Daoy (cell line): Measurements from ENCODE around the gene MCRS1. TPM values are rescaled to one million over a fixed set of nuclear protein-coding genes. Genes with fewer than 3 reads are reported as not detected.

Experiments
- DNase-seq: peaks from one replicate; pipeline ENCODE4 v3.0.0-alpha.2; 2015; ENCODE audit warnings: low read depth
- total RNA-seq: library from RNA; depleted of rRNA; stranded (reverse); fragments of >200 nt; shearing (Covaris generic); gene quantifications from 2 replicates; pipeline ENCODE4 v1.2.3, GENCODE V29; 2014

MCRS1 gene
- total RNA-seq, 1 experiment from 2014 or later = 92.9 TPM

- no peak for DNase-seq
Observed at GRCh38 chr12:49556391-49557186, 11.4 kb downstream of the MCRS1 start.

DNA sequence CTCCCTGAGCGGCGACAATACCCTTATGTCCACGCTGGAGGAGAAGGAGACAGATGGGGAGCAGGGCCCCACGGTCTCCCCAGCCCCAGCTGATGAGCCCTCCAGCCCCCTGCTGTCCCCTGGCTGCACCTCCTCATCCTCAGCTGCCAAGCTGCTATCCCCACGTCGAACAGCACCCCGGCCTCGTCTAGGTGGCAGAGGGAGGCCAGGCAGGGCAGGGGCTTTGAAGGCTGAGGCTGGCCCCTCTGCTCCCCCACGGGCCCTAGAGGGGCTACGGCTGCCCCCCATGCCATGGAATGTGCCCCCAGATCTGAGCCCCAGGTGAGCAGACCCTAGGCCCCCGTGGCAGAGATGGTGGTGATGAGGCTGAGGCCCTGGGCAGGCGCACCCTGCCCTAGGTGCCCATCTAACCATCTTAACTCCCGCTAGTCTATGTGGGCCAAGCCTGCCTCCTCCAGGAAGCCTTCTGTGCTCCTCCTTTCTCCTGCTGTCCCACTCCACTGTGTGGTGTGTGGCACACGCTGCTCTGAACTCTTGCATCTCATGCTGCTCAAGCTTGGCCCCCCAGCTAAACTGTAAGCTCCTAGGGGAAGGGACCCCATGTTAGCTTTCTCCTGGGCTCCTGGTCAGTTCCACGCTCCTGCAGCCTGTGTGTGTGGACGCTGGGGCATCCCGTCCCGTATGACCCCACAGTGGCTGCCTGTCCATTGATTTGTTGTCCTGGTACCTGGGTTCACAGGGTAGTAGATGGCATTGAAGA is 12.1 kb downstream of the MCRS1 start:
- no peak for DNase-seq

DNA sequence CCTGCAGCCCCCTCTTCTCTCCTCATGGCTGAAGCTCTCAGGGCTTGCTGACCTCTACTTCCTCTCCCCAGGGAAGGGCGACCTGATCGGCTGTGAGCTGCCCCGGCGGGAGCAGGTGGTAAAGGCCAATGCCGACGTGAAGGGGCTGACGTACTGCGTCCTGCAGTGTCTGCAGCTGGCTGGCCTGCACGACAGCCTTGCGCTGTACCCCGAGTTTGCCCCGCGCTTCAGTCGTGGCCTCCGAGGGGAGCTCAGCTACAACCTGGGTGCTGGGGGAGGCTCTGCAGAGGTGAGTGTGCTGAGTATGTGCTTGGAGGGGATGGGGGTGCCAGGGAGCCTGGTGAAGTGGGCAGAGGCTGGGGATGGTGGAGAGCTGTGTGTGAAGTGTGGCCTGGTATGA is 13.7 kb downstream of the MCRS1 start:
- no peak for DNase-seq

- DNase-seq = peak; percentile 36
Observed at GRCh38 chr12:49553512-49554088, 14.3 kb downstream of the MCRS1 start.

- DNase-seq = no peak
Observed at GRCh38 chr12:49552899-49553298, 15.0 kb downstream of the MCRS1 start.

GRCh38 chr12:49552425-49552824 is 15.5 kb downstream of the MCRS1 start:
- no peak for DNase-seq

GRCh38 chr12:49552014-49552413 is 15.9 kb downstream of the MCRS1 start:
- no peak for DNase-seq

DNA sequence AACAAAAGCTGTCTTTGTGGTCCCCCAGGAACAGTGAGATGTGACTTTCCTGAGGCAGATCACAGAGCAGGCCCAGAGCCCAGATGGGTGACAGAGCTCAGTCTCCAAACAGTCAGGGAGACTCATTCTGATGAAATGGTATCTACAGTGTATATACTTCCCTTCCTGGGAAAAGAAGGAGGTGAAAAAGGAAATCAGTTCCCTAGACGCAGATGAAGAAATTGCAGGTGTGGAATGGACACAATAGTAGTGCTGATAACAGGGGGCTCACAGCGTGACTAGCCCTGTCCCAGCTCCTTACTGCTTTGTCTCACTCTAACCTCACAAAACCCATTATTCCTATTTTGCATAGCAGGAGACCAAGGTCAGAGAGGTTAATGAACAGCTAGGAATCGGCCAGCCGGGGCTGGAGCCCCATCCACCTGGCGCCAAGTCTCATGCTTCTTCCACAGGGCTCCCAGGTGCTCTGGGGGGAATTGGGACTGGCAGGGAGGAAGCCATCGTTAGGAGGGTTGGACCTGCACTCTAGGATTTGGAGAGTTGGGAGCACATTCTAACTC is 17.2 kb downstream of the MCRS1 start:
- DNase-seq = no peak

DNA sequence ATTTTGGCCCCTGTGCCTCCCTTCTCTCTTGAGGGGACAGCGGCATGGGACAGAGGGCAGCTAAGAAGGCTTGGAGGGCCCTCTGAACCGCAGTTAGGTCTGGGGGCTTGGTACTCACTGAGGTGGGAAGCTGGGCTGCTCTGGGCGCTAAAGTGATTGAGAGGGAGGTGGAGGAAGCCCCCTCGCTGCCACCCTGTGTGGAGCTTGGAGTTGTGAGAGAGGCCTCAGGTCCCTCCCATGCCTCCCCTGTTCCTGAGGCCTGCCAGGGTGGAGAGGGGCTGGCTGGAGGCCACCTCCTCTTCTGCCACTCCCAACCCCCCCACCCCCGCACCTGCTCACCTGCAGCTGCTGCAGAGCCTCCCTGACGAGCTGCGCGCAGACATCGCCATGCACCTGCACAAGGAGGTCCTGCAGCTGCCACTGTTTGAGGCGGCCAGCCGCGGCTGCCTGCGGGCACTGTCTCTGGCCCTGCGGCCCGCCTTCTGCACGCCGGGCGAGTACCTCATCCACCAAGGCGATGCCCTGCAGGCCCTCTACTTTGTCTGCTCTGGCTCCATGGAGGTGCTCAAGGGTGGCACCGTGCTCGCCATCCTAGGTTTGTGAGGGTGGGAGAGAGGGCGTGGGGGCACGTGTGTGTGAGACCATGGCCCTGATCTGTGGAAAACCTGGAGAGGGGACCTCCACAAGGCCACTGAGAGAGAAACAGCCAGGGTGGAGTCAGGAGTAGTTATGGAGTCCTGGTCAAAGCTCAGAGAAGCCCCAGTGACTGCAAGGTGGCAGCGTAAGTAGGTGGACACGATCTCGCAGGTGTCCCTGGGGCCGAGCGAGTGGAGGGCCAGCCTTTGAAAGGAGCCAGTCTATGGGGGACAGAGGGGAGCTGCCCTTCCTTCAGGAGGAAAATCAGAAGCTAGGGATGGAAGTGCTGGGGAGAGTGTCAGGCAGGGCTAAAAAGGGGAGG is 17.9 kb downstream of the MCRS1 start:
- no peak for DNase-seq

GRCh38 chr12:49548822-49549648 is 18.9 kb downstream of the MCRS1 start:
- no peak for DNase-seq

- no peak for DNase-seq
Observed at GRCh38 chr12:49548481-49548821, 19.5 kb downstream of the MCRS1 start.

DNA sequence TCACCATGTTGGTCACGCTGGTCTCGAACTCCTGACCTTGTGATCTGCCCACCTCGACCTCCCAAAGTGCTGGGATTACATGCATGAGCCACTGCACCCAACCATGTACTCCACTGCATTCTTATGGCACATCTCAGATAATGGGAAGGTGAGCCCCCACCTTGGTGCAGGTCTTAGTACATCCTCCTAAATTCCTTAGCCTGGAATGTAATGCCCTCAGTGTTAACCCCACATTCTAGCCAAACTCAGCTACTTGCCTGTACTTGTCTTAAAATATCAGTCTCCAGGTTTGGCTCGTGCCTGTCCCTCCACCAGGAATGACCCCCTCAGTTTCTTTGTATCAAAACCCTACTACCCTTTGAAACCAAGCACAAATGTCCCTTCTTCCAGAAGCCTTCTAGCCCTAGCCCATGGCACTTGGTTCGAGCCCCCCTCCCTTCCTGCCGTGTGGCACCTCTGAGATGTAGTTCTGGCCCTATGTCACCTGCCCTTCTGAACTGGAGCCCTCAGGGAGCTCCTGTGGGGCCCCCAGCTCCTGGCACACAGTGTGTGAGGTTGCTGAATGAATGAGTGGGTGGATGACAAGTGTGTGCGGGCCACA is 20.8 kb downstream of the MCRS1 start:
- no peak for DNase-seq

GRCh38 chr12:49546481-49546880 is 21.5 kb downstream of the MCRS1 start:
- DNase-seq = no peak

DNA sequence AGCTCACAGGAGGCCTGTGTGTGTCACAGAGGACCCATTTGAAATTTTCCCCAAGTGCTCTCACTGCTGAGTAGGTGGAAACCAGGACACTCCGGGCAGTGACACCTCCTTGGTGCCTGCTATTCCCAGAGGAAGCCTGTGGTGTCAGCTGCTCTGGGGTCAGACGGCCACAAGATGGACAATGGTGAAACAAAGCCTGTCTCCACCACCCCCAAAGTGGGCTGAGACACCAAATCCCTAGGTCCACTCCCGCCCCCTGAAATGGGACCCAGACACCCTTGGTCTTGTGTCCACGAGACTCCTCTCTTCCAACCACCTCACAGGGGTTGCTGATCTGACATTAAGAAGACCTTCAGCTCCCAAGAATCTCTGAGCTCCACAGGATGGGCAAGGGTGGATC is 22.1 kb downstream of the MCRS1 start:
- DNase-seq = no peak

- DNase-seq = no peak
Observed at GRCh38 chr12:49543914-49544815, 23.8 kb downstream of the MCRS1 start.

DNA sequence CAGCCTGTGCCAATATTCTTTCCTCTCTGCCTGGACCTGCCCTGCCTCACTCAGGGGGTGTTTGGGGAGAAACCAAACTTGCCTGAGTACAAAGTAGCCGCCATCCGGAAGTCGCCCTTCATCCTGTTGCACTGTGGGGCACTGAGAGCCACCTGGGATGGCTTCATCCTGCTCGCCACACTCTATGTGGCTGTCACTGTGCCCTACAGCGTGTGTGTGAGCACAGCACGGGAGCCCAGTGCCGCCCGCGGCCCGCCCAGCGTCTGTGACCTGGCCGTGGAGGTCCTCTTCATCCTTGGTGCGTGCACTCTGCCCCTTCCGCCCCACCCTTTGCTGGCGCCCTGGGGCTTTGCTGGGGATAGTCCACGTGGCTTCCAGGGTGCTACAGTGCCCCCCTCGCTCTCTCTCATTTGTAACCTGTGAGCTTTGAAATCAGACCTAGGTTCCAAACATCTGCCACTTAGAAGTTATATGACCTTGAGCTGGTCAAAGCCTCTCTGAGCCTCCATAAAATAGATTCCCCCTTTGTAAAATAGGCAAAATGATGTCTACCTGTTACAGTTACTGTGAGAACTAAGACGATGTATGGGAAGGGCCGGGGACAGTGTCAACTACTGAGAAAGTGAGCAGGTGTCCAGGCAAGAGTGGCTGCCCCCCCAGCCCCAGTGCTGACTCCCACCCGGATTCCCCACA is 24.6 kb downstream of the MCRS1 start:
- DNase-seq = no peak

DNA sequence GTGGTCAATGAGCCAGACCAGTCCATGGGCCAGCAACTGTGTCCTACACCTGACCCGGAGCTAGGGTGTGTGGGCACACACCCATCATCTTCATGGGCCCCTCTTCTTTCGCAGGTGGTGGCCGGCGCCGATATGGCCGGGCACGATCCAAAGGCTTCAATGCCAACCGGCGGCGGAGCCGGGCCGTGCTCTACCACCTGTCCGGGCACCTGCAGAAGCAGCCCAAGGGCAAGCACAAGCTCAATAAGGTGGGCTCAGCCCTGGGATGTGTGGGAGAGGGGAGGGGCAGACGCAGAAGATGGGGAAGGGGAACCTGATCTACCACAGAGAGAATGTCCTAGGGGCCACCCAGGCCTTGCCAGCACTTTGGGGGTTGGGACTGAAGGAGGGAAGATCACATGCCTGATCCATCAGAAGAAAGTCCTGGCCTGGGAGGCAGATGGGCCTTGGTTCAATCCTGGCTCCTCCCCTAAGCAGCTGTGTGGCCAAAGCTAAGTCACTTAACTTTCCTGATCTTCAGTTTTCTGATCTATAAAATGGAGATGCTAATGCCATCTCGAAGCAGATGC is 25.3 kb downstream of the MCRS1 start:
- no peak for DNase-seq

- DNase-seq = no peak
Observed at GRCh38 chr12:49541911-49542505, 25.9 kb downstream of the MCRS1 start.
